Activated CD8-positive, alpha-beta memory T cell treated with anti-CD3 and anti-CD28 coated beads, Interleukin-2, amount 10 ng/mL, durations not matched to agents 7 days and 5 days (primary cell): ENCODE measurements around the gene MIR17HG. TPM values are rescaled to one million over a fixed set of nuclear protein-coding genes. Genes with fewer than 3 reads are reported as not detected.

Experiments
- ATAC-seq: fragments of 150-1000 bp; cut with Tn5 transposase; one replicate; pipeline ENCODE4 v1.10.0; 2021; ENCODE audit warnings: moderate library complexity
- CTCF ChIA-PET: fragments of 350-600 bp; sonication (Branson Sonifier 250); formaldehyde crosslinking; loops from one replicate; lab custom pipeline; 2021; ENCODE audit warnings: antibody characterized with exemption; lab: Charles Lee
- DNase-seq: peaks from one replicate; pipeline ENCODE4 v3.0.0-alpha.2; 2020
- H3K27ac Mint-ChIP-seq: one replicate; pipeline ENCODE4 v1.8.0; 2021; ENCODE audit warnings: mild to moderate bottlenecking, mixed read lengths
- H3K27me3 Mint-ChIP-seq: one replicate; pipeline ENCODE4 v1.8.0; 2021; ENCODE audit warnings: mixed read lengths
- H3K36me3 Mint-ChIP-seq: one replicate; pipeline ENCODE4 v1.8.0; 2021; ENCODE audit warnings: mild to moderate bottlenecking, mixed read lengths
- H3K4me1 Mint-ChIP-seq: one replicate; pipeline ENCODE4 v1.8.0; 2021; ENCODE audit warnings: mixed read lengths
- H3K4me3 Mint-ChIP-seq: one replicate; pipeline ENCODE4 v1.8.0; 2021; ENCODE audit warnings: mild to moderate bottlenecking, moderate library complexity, mixed read lengths
- H3K9me3 Mint-ChIP-seq: one replicate; pipeline ENCODE4 v1.8.0; 2022; ENCODE audit warnings: low read depth, mixed read lengths
- total RNA-seq, 2 experiments: library from RNA; stranded (reverse); gene quantifications; one replicate each; pipeline ENCODE4 v1.2.3, GENCODE V29; 2021

The MIR17HG gene
- total RNA-seq, 2 experiments from 2014 or later, result 8.4 to 15.5 TPM

- H3K36me3 Mint-ChIP-seq, result peaks cover 34% of the 10 kb centered on the region
- ATAC-seq, result no peak
- CTCF ChIA-PET, result interaction anchor here (0.9 to 1.8 kb wide), 4 partner anchors 10 to 47 kb away, joined by 4 to 6 read pairs (median 4); no protein-coding TSS in a partner anchor
These were observed 12.1 kb downstream of the MIR17HG start for GRCh38 chr13:91359631-91360030.

DNA sequence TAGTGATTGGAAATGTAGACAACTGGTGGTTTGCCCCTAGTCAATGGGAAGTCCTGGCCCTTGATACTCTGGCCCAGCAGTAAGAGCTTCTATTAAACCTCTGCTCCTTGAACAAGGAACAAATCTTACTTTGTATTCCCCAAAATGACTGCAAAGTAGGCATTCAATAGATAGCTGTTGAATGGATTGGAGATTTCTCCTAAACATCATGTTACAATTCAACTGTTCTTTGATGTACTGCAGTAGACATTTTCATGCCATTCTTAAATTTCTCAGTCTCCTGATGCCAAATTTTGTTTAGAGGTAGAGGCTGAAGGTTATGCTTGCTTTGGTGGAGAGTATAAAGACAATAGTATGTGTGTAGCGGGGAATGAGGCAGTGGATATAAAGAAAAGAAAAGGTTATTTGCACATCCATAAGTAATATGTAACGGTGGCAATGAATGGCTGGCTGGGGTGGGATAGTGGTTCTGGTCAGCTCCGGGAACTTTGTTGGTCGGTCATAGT is 12.8 kb downstream of the MIR17HG start:
- H3K27ac Mint-ChIP-seq, result peak overlapping the region; percentile 45
- H3K4me3 Mint-ChIP-seq, result no peak overlapping the region
- H3K9me3 Mint-ChIP-seq, result no peaks in the 10 kb centered on the region
- DNase-seq (no peak), ATAC-seq (no peak)
- H3K4me1 Mint-ChIP-seq, result peaks cover 4% of the 10 kb centered on the region
- no peaks in the 10 kb centered on the region for H3K27me3 Mint-ChIP-seq
- peaks cover 31% of the 10 kb centered on the region for H3K36me3 Mint-ChIP-seq
- CTCF ChIA-PET, result interaction anchor here (0.9 to 1.7 kb wide), 3 partner anchors 9 to 47 kb away, joined by 4 to 6 read pairs (median 4); no protein-coding TSS in a partner anchor

More at GRCh38 chr13:91359631-91360030, 12.1 kb downstream of the MIR17HG start:
- H3K27me3 Mint-ChIP-seq, result no peaks in the 10 kb centered on the region
- no peak overlapping the region for H3K27ac Mint-ChIP-seq
- no peaks in the 10 kb centered on the region for H3K9me3 Mint-ChIP-seq
- no peak overlapping the region for H3K4me3 Mint-ChIP-seq
- DNase-seq, result no peak
- peaks cover 6% of the 10 kb centered on the region for H3K4me1 Mint-ChIP-seq

DNA sequence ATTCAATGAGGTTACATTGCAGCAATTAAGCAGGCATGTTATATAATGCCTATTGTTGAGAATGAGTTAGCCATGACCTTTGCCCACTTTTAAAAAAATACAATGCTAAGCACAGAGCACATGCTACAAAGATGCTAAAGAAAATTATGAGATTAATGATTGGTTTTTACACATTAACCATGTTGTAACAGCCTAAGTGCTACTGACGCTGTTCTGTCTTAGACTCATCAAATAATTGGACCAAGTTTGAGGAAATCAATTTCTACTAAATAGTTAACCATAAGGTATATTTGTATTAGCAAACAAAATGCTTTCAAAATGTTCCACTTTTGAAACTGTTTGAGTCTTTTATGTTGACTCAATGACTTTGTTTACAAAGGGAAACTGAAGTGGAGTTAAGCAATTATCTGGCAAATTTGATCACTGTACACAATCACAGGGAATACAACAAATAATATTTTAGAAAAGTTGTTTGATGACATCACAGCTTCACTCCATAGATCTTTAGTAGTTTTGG is 14.3 kb downstream of the MIR17HG start:
- Mint-ChIP-seq H3K4me3 (no peak overlapping the region), H3K4me1 (peaks cover 3% of the 10 kb centered on the region), H3K27me3 (no peaks in the 10 kb centered on the region), H3K9me3 (no peaks in the 10 kb centered on the region), H3K36me3 (peaks cover 17% of the 10 kb centered on the region), H3K27ac (no peak overlapping the region)
- CTCF ChIA-PET, result no interaction called here
- DNase-seq (no peak), ATAC-seq (no peak)

DNA sequence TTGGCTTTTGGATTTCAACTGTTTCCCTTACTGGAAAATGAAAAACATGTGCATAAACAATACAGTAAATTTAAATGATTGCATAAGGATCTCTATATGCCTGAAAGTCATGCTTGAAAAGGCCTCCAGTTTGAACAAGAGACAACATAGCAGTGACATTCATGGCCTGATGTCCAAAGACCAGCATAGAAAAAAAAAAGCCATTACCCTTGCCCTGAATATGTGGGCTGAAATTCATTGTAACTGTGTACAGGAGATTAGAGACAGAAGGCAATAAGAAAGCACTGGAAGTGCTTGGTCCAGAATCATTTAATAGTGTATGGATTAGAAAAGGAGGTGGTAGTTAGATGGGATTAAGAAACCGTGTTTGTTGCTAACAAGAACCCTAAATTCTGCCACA is 15.4 kb downstream of the MIR17HG start:
- Mint-ChIP-seq H3K4me3 (no peak overlapping the region), H3K9me3 (no peaks in the 10 kb centered on the region), H3K4me1 (peaks cover 4% of the 10 kb centered on the region), H3K27ac (no peak overlapping the region), H3K36me3 (peaks cover 7% of the 10 kb centered on the region), H3K27me3 (no peaks in the 10 kb centered on the region)
- DNase-seq (no peak), ATAC-seq (no peak)
- CTCF ChIA-PET, result interaction anchor here (1.0 kb wide), 1 partner anchor 36 kb away, joined by 3 read pairs; the partner anchor contains the start of gene GPC5

DNA sequence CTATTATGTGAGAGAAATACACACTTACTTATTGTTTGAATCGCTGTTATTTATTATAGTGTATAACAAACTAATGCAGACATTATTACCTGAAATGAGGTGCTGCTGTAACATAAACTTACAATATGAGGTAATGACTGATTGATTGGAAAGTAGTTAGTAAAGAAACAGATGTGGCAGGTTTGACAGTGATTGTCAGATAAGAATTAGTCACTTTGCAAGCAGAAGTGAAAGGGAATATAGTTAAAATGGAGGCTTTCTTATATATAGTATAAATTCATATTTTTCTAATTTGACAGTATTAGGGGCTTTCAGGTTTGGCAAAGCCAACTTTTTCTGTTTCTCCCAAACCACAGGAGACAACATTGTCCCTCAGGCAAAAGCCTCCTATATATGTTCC is 20.6 kb downstream of the MIR17HG start:
- ATAC-seq, result no peak
- no peak overlapping the region for H3K27ac Mint-ChIP-seq
- no peaks in the 10 kb centered on the region for H3K36me3 Mint-ChIP-seq
- H3K9me3 Mint-ChIP-seq, result no peaks in the 10 kb centered on the region
- CTCF ChIA-PET, result no interaction called here
- H3K27me3 Mint-ChIP-seq, result no peaks in the 10 kb centered on the region
- DNase-seq, result no peak
- no peak overlapping the region for H3K4me3 Mint-ChIP-seq
- peaks cover 12% of the 10 kb centered on the region for H3K4me1 Mint-ChIP-seq

DNA sequence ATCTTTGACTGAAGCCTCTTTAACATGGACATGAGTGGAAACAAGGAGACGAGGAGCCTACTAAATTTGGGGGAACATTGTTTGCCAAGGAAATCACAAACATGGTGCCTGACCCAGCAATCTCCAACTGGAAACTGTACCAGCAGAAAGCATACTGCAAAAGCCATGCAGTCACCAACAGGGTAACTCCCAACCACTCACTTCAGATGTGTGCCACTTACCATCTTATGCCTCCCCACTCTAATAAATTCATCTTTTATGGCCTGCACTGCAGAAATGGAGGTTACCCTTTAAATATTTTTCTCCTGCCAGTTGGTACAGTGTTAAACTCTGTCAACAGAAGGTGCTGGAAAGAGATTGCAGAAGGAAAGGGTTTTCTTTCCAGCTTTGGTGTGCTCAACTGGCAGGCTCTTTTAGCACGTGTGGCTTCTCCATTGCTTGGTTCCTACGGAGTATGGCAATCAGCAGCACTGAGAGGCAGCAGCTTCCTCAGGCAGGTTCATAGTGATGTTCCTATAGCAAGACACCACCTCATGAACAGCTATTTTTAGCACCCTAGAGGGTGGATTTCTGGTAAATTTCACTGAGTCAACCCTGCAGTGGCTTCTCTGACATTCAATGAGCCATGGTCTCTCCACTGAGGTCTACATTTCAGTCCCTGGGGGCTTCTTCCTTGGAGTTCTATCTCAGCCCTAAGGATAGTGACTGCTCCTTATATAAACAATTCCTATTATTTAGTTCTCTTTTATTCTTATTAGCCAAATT is 21.4 kb downstream of the MIR17HG start:
- no peaks in the 10 kb centered on the region for H3K27me3 Mint-ChIP-seq
- H3K27ac Mint-ChIP-seq, result no peak overlapping the region
- H3K4me3 Mint-ChIP-seq, result no peak overlapping the region
- peaks cover 12% of the 10 kb centered on the region for H3K4me1 Mint-ChIP-seq
- no peak for DNase-seq
- ATAC-seq, result no peak
- no peaks in the 10 kb centered on the region for H3K36me3 Mint-ChIP-seq
- H3K9me3 Mint-ChIP-seq, result no peaks in the 10 kb centered on the region
- CTCF ChIA-PET, result interaction anchor here (1.3 kb wide), 1 partner anchor 9 kb away, joined by 4 read pairs; no protein-coding TSS in a partner anchor

GRCh38 chr13:91369441-91369831 is 21.9 kb downstream of the MIR17HG start:
- no peaks in the 10 kb centered on the region for H3K9me3 Mint-ChIP-seq
- ATAC-seq, result peak; percentile 40
- H3K36me3 Mint-ChIP-seq, result no peaks in the 10 kb centered on the region
- H3K4me1 Mint-ChIP-seq, result peaks cover 12% of the 10 kb centered on the region
- no peak overlapping the region for H3K4me3 Mint-ChIP-seq
- CTCF ChIA-PET, result interaction anchor here (1.3 kb wide), 2 partner anchors 10 to 11 kb away, joined by 3 to 4 read pairs; no protein-coding TSS in a partner anchor
- DNase-seq, result no peak
- no peak overlapping the region for H3K27ac Mint-ChIP-seq
- H3K27me3 Mint-ChIP-seq, result no peaks in the 10 kb centered on the region

GRCh38 chr13:91370501-91370900 is 23.0 kb downstream of the MIR17HG start:
- Mint-ChIP-seq H3K27me3 (no peaks in the 10 kb centered on the region), H3K4me1 (peaks cover 20% of the 10 kb centered on the region), H3K27ac (no peak overlapping the region), H3K9me3 (no peaks in the 10 kb centered on the region), H3K4me3 (no peak overlapping the region), H3K36me3 (no peaks in the 10 kb centered on the region)
- DNase-seq (no peak), ATAC-seq (no peak)
- CTCF ChIA-PET, result interaction anchor here (1.3 kb wide), 1 partner anchor 10 kb away, joined by 3 read pairs; no protein-coding TSS in a partner anchor

- Mint-ChIP-seq H3K27me3 (peaks cover 3% of the 10 kb centered on the region), H3K27ac (no peak overlapping the region), H3K36me3 (no peaks in the 10 kb centered on the region), H3K9me3 (no peaks in the 10 kb centered on the region), H3K4me1 (peaks cover 19% of the 10 kb centered on the region), H3K4me3 (no peak overlapping the region)
- CTCF ChIA-PET, result interaction anchor here (1.1 to 4.4 kb wide), 2 partner anchors 34 to 49 kb away, joined by 3 to 38 read pairs; no protein-coding TSS in a partner anchor
- no peak for DNase-seq
- no peak for ATAC-seq
These were observed 25.4 kb downstream of the MIR17HG start for GRCh38 chr13:91372911-91373310.

DNA sequence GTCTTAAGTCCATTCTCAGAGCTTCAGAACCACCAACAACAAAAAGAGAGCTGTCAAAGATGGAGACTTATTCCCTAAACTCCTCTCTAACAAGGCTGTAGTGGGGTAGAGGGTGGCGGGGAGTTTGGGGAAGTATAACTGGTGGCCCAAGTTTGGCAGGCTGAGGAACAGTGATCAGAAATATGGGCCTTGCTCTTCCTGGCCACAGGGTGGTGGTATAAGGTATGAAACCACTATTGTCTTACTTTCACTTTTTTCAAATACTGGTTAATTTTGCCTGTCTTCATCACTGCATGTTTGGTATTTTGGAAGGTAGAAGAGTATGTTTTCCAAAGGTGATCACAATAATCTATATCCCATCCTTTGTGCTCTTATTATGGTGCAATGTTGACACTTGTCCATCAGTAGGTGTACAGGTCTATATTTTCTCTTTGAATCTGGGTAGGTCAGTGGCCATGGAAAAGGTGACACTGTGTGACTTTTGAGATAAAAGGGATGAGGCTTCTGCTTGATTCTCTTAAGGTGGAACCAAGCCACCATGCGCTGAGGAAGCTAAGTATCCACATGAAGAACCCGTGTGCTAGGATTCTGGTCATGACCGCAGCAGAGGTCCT is 27.7 kb downstream of the MIR17HG start:
- H3K27ac Mint-ChIP-seq, result no peak overlapping the region
- ATAC-seq, result peak; percentile 76
- H3K36me3 Mint-ChIP-seq, result no peaks in the 10 kb centered on the region
- CTCF ChIA-PET, result interaction anchor here (1.0 to 4.4 kb wide), 4 partner anchors 14 to 63 kb away, joined by 3 to 38 read pairs (median 4); no protein-coding TSS in a partner anchor
- no peaks in the 10 kb centered on the region for H3K9me3 Mint-ChIP-seq
- peaks cover 8% of the 10 kb centered on the region for H3K4me1 Mint-ChIP-seq
- H3K27me3 Mint-ChIP-seq, result peaks cover 7% of the 10 kb centered on the region
- H3K4me3 Mint-ChIP-seq, result no peak overlapping the region
- DNase-seq, result no peak

DNA sequence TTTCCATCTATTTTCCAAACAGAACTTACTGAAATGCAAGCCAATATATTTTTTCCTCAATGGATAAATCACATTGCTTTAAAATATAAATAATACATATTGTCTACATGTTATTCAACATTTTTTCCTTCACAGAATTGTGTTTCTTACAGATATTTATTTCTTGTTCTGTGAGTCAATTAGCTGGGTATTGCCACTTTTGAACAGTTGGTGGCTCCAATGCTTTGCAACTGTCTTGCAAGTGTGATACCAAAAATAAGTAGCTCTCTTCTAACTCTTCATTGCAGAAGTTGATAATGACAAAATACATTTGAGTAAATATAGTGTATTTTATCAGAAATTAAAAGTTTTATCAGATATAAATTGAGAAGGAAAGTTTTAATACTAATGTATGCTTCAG is 33.9 kb downstream of the MIR17HG start:
- Mint-ChIP-seq H3K27me3 (peaks cover 31% of the 10 kb centered on the region), H3K9me3 (no peaks in the 10 kb centered on the region), H3K27ac (no peak overlapping the region), H3K36me3 (peaks cover 1% of the 10 kb centered on the region), H3K4me1 (peaks cover 4% of the 10 kb centered on the region), H3K4me3 (no peak overlapping the region)
- DNase-seq (no peak), ATAC-seq (no peak)
- CTCF ChIA-PET, result interaction anchor here (1.0 to 2.2 kb wide), 2 partner anchors 9 to 25 kb away, joined by 3 to 9 read pairs; no protein-coding TSS in a partner anchor

GRCh38 chr13:91383836-91384235 is 36.3 kb downstream of the MIR17HG start:
- ATAC-seq, result no peak
- CTCF ChIA-PET, result interaction anchor here (0.9 to 1.5 kb wide), 3 partner anchors 8 to 25 kb away, joined by 3 to 4 read pairs (median 3); no protein-coding TSS in a partner anchor
- H3K9me3 Mint-ChIP-seq, result no peaks in the 10 kb centered on the region

GRCh38 chr13:91384896-91385295 is 37.4 kb downstream of the MIR17HG start:
- Mint-ChIP-seq H3K4me1 (peaks cover 4% of the 10 kb centered on the region), H3K9me3 (no peaks in the 10 kb centered on the region), H3K36me3 (peaks cover 1% of the 10 kb centered on the region), H3K27me3 (peaks cover 50% of the 10 kb centered on the region), H3K27ac (no peak overlapping the region), H3K4me3 (no peak overlapping the region)
- ATAC-seq (no peak), DNase-seq (no peak)
- CTCF ChIA-PET, result interaction anchor here (1.7 kb wide), 1 partner anchor 22 kb away, joined by 4 read pairs; no protein-coding TSS in a partner anchor

More at GRCh38 chr13:91383836-91384235, 36.3 kb downstream of the MIR17HG start:
- peaks cover 1% of the 10 kb centered on the region for H3K36me3 Mint-ChIP-seq
- H3K27ac Mint-ChIP-seq, result no peak overlapping the region
- H3K27me3 Mint-ChIP-seq, result peaks cover 47% of the 10 kb centered on the region
- H3K4me3 Mint-ChIP-seq, result no peak overlapping the region
- peaks cover 4% of the 10 kb centered on the region for H3K4me1 Mint-ChIP-seq
- no peak for DNase-seq
